Gastrocnemius medialis (tissue), 4 donors: ENCODE results near the gene ATE1.

Experiments
- POLR2A ChIP-seq, 2 donors: fragments of 450-650 bp; IDR thresholded peaks; one replicate each; pipeline ENCODE4 v1.6.1; 2017; ENCODE audit warnings: antibody characterized with exemption in 2 of 2, mild to moderate bottlenecking in 2 of 2, moderate library complexity in 2 of 2
- TF ChIP-seq, protein P1 (sequence below), 5 experiments: fragments of 450-650 bp in 3 of 5; fragments of 200-600 bp in 2 of 5; sonication (generic) in 2 of 5; IDR thresholded peaks in 4 of 5; conservative IDR thresholded peaks in 1 of 5; 1 replicate in 4 of 5; 2 replicates in 1 of 5; pipeline ENCODE4 v1.5.1; 2016 to 2019; ENCODE audit warnings: antibody characterized with exemption in 5 of 5, mild to moderate bottlenecking in 3 of 5, moderate library complexity in 3 of 5

GRCh38 chr10:121715969-121716368 lies 211.9 kb downstream of the ATE1 start:
- TF ChIP-seq, protein P1, sequence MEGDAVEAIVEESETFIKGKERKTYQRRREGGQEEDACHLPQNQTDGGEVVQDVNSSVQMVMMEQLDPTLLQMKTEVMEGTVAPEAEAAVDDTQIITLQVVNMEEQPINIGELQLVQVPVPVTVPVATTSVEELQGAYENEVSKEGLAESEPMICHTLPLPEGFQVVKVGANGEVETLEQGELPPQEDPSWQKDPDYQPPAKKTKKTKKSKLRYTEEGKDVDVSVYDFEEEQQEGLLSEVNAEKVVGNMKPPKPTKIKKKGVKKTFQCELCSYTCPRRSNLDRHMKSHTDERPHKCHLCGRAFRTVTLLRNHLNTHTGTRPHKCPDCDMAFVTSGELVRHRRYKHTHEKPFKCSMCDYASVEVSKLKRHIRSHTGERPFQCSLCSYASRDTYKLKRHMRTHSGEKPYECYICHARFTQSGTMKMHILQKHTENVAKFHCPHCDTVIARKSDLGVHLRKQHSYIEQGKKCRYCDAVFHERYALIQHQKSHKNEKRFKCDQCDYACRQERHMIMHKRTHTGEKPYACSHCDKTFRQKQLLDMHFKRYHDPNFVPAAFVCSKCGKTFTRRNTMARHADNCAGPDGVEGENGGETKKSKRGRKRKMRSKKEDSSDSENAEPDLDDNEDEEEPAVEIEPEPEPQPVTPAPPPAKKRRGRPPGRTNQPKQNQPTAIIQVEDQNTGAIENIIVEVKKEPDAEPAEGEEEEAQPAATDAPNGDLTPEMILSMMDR (IDR thresholded peaks at IDR 0.05 in 4 of 5, conservative IDR thresholded peaks at IDR 0.05 in 1 of 5) = no peak
- TF ChIP-seq POLR2A (IDR thresholded peaks at IDR 0.05) = no peak
